PC-9 (cell line): ENCODE data around the gene LEFTY1.

ENCODE experiments used
- EZH2 ChIP-seq: fragments of 200-600 bp; sonication (generic); IDR thresholded peaks from 2 replicates; pipeline ENCODE4 v1.8.0; 2017; ENCODE audit warnings: antibody characterized with exemption, low read depth
- TF ChIP-seq, protein P1 (sequence below): fragments of 200-600 bp; sonication (generic); conservative IDR thresholded peaks from 2 replicates; pipeline ENCODE4 v1.6.1; 2017; ENCODE audit warnings: mixed run types, antibody characterized with exemption, mild to moderate bottlenecking, moderate library complexity

DNA sequence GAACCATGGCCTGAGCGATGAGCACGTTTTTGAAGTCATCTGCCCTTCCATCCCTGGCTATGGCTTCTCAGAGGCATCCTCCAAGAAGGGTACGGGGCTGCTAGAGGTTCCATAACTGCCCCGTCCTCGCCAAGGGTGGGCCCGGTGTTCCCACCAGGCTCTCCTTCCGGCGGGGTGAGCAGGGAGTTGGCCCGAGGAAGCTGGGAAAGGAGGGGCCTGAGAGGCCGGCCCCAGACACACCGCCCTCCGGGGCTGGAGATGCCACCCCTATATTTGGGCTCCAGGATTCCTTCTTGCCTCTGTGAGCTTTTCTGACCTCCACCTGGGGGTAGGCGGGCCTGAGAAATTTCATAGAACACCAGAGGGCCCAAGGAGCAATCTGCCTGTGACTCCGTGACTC lies 50.2 kb downstream of the LEFTY1 start:
- TF ChIP-seq, protein P1, sequence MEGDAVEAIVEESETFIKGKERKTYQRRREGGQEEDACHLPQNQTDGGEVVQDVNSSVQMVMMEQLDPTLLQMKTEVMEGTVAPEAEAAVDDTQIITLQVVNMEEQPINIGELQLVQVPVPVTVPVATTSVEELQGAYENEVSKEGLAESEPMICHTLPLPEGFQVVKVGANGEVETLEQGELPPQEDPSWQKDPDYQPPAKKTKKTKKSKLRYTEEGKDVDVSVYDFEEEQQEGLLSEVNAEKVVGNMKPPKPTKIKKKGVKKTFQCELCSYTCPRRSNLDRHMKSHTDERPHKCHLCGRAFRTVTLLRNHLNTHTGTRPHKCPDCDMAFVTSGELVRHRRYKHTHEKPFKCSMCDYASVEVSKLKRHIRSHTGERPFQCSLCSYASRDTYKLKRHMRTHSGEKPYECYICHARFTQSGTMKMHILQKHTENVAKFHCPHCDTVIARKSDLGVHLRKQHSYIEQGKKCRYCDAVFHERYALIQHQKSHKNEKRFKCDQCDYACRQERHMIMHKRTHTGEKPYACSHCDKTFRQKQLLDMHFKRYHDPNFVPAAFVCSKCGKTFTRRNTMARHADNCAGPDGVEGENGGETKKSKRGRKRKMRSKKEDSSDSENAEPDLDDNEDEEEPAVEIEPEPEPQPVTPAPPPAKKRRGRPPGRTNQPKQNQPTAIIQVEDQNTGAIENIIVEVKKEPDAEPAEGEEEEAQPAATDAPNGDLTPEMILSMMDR, result no peak
- TF ChIP-seq EZH2, result no peak
